SK-N-SH (cell line): ENCODE data around the gene DPYSL5. TPM values are rescaled to one million over a fixed set of nuclear protein-coding genes. Genes with fewer than 3 reads are reported as not detected.

Experiments
- CTCF ChIA-PET: fragments of 300-600, 350-600 bp; formaldehyde crosslinking; extraction: SDS; loops from one replicate; lab custom pipeline; 2021; lab: Yijun Ruan, JAX
- POLR2A ChIA-PET: fragments of 350-600 bp; sonication (Branson Sonifier 250); formaldehyde crosslinking; extraction: SDS; loops from one replicate; lab custom pipeline; 2020; ENCODE audit warnings: antibody characterized with exemption, inconsistent platforms; lab: Yijun Ruan, JAX
- DNase-seq: peaks from one replicate; pipeline ENCODE4 v3.0.0; 2012
- H2AFZ ChIP-seq: fragments of 200-600 bp; sonication (generic); 2 replicates; pipeline ENCODE4 v1.8.1; 2016; ENCODE audit warnings: antibody characterized with exemption, mild to moderate bottlenecking, low read depth
- H3F3A ChIP-seq: fragments of 200-600 bp; sonication (generic); replicated peaks from 2 replicates; pipeline ENCODE3; 2016; ENCODE audit warnings: antibody characterized with exemption, mild to moderate bottlenecking; ENCODE audit not compliant: insufficient read depth
- H3K27ac ChIP-seq, 2 experiments: fragments of 200-500 bp in 1 of 2; fragments of 200-600 bp in 1 of 2; sonication (Bioruptor generic) in 1 of 2; sonication (generic), shearing (Covaris generic) in 1 of 2; 2 replicates each; pipeline versions ENCODE4 v1.5.1 to v1.6.1; 2014 to 2016; ENCODE audit warnings: low read depth in 2 of 2, inconsistent platforms in 1 of 2, low read length in 1 of 2, mild to moderate bottlenecking in 1 of 2, mixed read lengths in 1 of 2
- H3K27me3 ChIP-seq: fragments of 200-600 bp; sonication (generic), shearing (Covaris generic); 2 replicates; pipeline ENCODE4 v1.6.1; 2016; ENCODE audit warnings: mixed run types; ENCODE audit not compliant: insufficient read depth
- H3K36me3 ChIP-seq, 2 experiments: fragments of 200-500 bp in 1 of 2; fragments of 200-600 bp in 1 of 2; sonication (Bioruptor generic) in 1 of 2; sonication (generic) in 1 of 2; replicated peaks in 1 of 2; 2 replicates each; pipeline versions ENCODE3 to v1.5.1; 2014 to 2016; ENCODE audit warnings: low read length in 1 of 2, mild to moderate bottlenecking in 1 of 2; ENCODE audit not compliant: insufficient read depth in 2 of 2, control insufficient read depth in 1 of 2
- H3K4me1 ChIP-seq, 2 experiments: fragments of 200-500 bp in 1 of 2; fragments of 200-600 bp in 1 of 2; sonication (Bioruptor generic) in 1 of 2; sonication (generic), shearing (Covaris generic) in 1 of 2; 2 replicates each; pipeline versions ENCODE4 v1.5.1 to v1.6.1; 2014 to 2016; ENCODE audit warnings: low read depth in 1 of 2, low read length in 1 of 2, mixed run types in 1 of 2; ENCODE audit not compliant: insufficient read depth in 2 of 2, control insufficient read depth in 1 of 2
- H3K4me2 ChIP-seq: fragments of 200-600 bp; sonication (generic), shearing (Covaris generic); 2 replicates; pipeline ENCODE4 v1.6.1; 2017; ENCODE audit warnings: mixed run types
- H3K4me3 ChIP-seq, 2 experiments: fragments of 200-500 bp in 1 of 2; fragments of 200-600 bp in 1 of 2; sonication (Bioruptor generic) in 1 of 2; sonication (generic), shearing (Covaris generic) in 1 of 2; 2 replicates each; pipeline versions ENCODE4 v1.5.1 to v1.8.1; 2014 to 2016; ENCODE audit warnings: low read depth in 2 of 2, inconsistent platforms in 1 of 2, low read length in 1 of 2, mild to moderate bottlenecking in 1 of 2, mixed read lengths in 1 of 2, moderate library complexity in 1 of 2
- H3K79me2 ChIP-seq: fragments of 200-600 bp; sonication (generic); 2 replicates; pipeline ENCODE4 v1.8.1; 2017; ENCODE audit warnings: mild to moderate bottlenecking; ENCODE audit not compliant: insufficient read depth
- H3K9ac ChIP-seq: fragments of 200-600 bp; sonication (generic); 2 replicates; pipeline ENCODE4 v1.6.1; 2017; ENCODE audit warnings: mixed run types
- H3K9me2 ChIP-seq: fragments of 200-600 bp; sonication (generic); 2 replicates; pipeline ENCODE4 v1.6.1; 2017; ENCODE audit warnings: mixed run types
- H3K9me3 ChIP-seq: fragments of 200-600 bp; sonication (generic); 2 replicates; pipeline ENCODE4 v1.6.1; 2017; ENCODE audit warnings: mixed run types, mild to moderate bottlenecking, moderate library complexity
- H4K20me1 ChIP-seq: fragments of 200-600 bp; sonication (generic); 2 replicates; pipeline ENCODE4 v1.6.1; 2017; ENCODE audit warnings: mild to moderate bottlenecking, mixed run types; ENCODE audit not compliant: insufficient read depth
- EP300 ChIP-seq, 2 experiments: IDR thresholded peaks; 2 replicates each; pipeline versions ENCODE4 v1.4.0 to v1.6.1; 2012; ENCODE audit warnings: borderline replicate concordance in 1 of 2, low read depth in 1 of 2, low read length in 1 of 2
- FOSL2 ChIP-seq: IDR thresholded peaks from 2 replicates; pipeline ENCODE4 v1.4.0; 2012; ENCODE audit warnings: low read depth, mild to moderate bottlenecking, moderate library complexity, borderline replicate concordance
- NFIC ChIP-seq: IDR thresholded peaks from 2 replicates; pipeline ENCODE4 v1.4.0; 2012; ENCODE audit warnings: borderline replicate concordance
- NRF1 ChIP-seq: IDR thresholded peaks from 2 replicates; pipeline ENCODE4 v1.6.1; 2012; ENCODE audit warnings: low read depth, mild to moderate bottlenecking, low read length
- PBX3 ChIP-seq: IDR thresholded peaks from 2 replicates; pipeline ENCODE4; 2012
- RXRA ChIP-seq: IDR thresholded peaks from 2 replicates; pipeline ENCODE4 v1.4.0; 2012; ENCODE audit warnings: low read depth, mild to moderate bottlenecking, borderline replicate concordance
- SIN3A ChIP-seq: IDR thresholded peaks from 2 replicates; pipeline ENCODE4 v1.6.1; 2012; ENCODE audit warnings: low read depth, mild to moderate bottlenecking, low read length, moderate library complexity, borderline replicate concordance
- TCF12 ChIP-seq: IDR thresholded peaks from 2 replicates; pipeline ENCODE4 v1.4.0; 2012
- YY1 ChIP-seq: IDR thresholded peaks from 2 replicates; pipeline ENCODE4 v1.4.0; 2012; ENCODE audit warnings: low read depth, mild to moderate bottlenecking
- WGBS: methylation state at CpG from one replicate; pipeline ENCODE4 v1.1.6; 2017; ENCODE audit warnings: low lambda C conversion rate; 5-methylcytosine and 5-hydroxymethylcytosine counted together
- polyA plus RNA-seq, 3 experiments: library from polyadenylated mRNA; depleted of rRNA; stranded (reverse); fragments of >200 nt; gene quantifications; 2 replicates each; pipeline ENCODE4 v1.2.3, GENCODE V29; 2012

DPYSL5 gene
- polyA plus RNA-seq, 1 of the 3 experiments (the other 2 are of a cell fraction): 0.79 TPM

- no peak for TF ChIP-seq FOSL2
These were observed 94.8 kb downstream of the DPYSL5 start (continued) for GRCh38 chr2:26942543-26943295.

GRCh38 chr2:26945991-26946750 lies 98.2 kb downstream of the DPYSL5 start:
- Histone ChIP-seq H4K20me1 (no peaks in the 10 kb centered on the region), H3K27me3 (peaks cover 34% of the 10 kb centered on the region; the same call in 1 of the 2 replicates), H3K4me1 (peaks cover 0 to 16% of the 10 kb centered on the region in 2 experiments; a peak in 1 of 4 replicates), H3K9me3 (no peaks in the 10 kb centered on the region), H2AFZ (no peak overlapping the region), H3K4me3 (no peak overlapping the region), H3K4me2 (no peak overlapping the region), H3K79me2 (no peaks in the 10 kb centered on the region), H3F3A (no peaks in the 10 kb centered on the region), H3K36me3 (no peaks in the 10 kb centered on the region), H3K9me2 (no peaks in the 10 kb centered on the region), H3K27ac (no peak overlapping the region), H3K9ac (no peak overlapping the region)
- POLR2A ChIA-PET: no interaction called here
- TF ChIP-seq SIN3A (no peak), NRF1 (no peak), PBX3 (no peak)
- 78% methylated on average over 12 of the region's 12 CpGs for WGBS
- DNase-seq: no peak
- CTCF ChIA-PET: interaction anchor here (1.0 to 16.0 kb wide), 4 partner anchors 12 to 100 kb away, joined by 3 to 677 read pairs (median 131); partner anchors contain the start of gene DPYSL5

- TF ChIP-seq TCF12 (peak; percentile 54; the same call in 1 of the 2 replicates), PBX3 (0 out of 2 replicates have a peak, but pooled peaks have one; percentile 4), YY1 (no peak), NFIC (peak; percentile 54), RXRA (no peak), EP300 (IDR thresholded peaks at IDR 0.05; ENCODE audit: borderline replicate concordance in 1 of 2, low read depth in 1 of 2, low read length in 1 of 2) (peak in 1 of 2 experiments; percentile 21; a peak in 2 of 4 replicates)
- 72% methylated on average over 34 of the region's 34 CpGs for WGBS
- peak overlapping the region; percentile 43; the same call in 1 of the 2 replicates for H3K4me2 ChIP-seq
- no peak overlapping the region; a peak in 1 of 4 replicates for H3K27ac ChIP-seq
- ChIA-PET POLR2A (no interaction called here), CTCF (interaction anchor here (0.5 to 15.8 kb wide), 6 partner anchors 10 to 101 kb away, joined by 3 to 242 read pairs (median 6); no protein-coding TSS in a partner anchor)
- H3K27me3 ChIP-seq: peaks cover 37% of the 10 kb centered on the region; the same call in 1 of the 2 replicates
- no peaks in the 10 kb centered on the region for H3K79me2 ChIP-seq
- H2AFZ ChIP-seq: no peak overlapping the region
- H3K9me3 ChIP-seq: no peaks in the 10 kb centered on the region
- no peaks in the 10 kb centered on the region for H4K20me1 ChIP-seq
- no peak overlapping the region for H3K4me3 ChIP-seq
- H3K9ac ChIP-seq: no peak overlapping the region
- no peaks in the 10 kb centered on the region for H3K9me2 ChIP-seq
- no peaks in the 10 kb centered on the region for H3K36me3 ChIP-seq
- peak; percentile 80 for DNase-seq
- H3F3A ChIP-seq: no peaks in the 10 kb centered on the region
- peaks cover 0 to 13% of the 10 kb centered on the region in 2 experiments; a peak in 1 of 4 replicates for H3K4me1 ChIP-seq
These were observed 99.2 kb downstream of the DPYSL5 start for GRCh38 chr2:26946841-26947784.
